HT1080 (cell line): ENCODE results near the gene BEX3. TPM values are rescaled to one million over a fixed set of nuclear protein-coding genes. Genes with fewer than 3 reads are reported as not detected.
"Not testable (repeated sequence)": the region's sequence is repeated elsewhere in the genome, so short reads cannot be mapped to it uniquely, and the experiment has no call there.

Experiments used
- DNase-seq: peaks from one replicate; pipeline ENCODE4 v3.0.0-alpha.2; 2015; ENCODE audit warnings: low read depth
- total RNA-seq: library from RNA; depleted of rRNA; stranded (reverse); fragments of >200 nt; shearing (Covaris generic); gene quantifications from 2 replicates; pipeline ENCODE4 v1.2.3, GENCODE V29; 2014

The BEX3 gene
- total RNA-seq, 1 experiment from 2014 or later, result 198 TPM

GRCh38 chrX:103378990-103379389 is 2.7 kb downstream of the BEX3 start:
- no peak for DNase-seq

- no peak for DNase-seq
Measured at GRCh38 chrX:103382877-103383276, 6.5 kb downstream of the BEX3 start.

- no peak for DNase-seq
Measured at GRCh38 chrX:103384672-103385071, 8.3 kb downstream of the BEX3 start.

GRCh38 chrX:103385283-103385830 is 9.0 kb downstream of the BEX3 start:
- DNase-seq, result not testable (repeated sequence)

- no peak for DNase-seq
Measured at GRCh38 chrX:103386332-103386731, 10.0 kb downstream of the BEX3 start.

GRCh38 chrX:103393487-103393886 is 17.1 kb downstream of the BEX3 start:
- DNase-seq, result no peak

GRCh38 chrX:103396186-103396585 is 19.8 kb downstream of the BEX3 start:
- DNase-seq, result peak; percentile 66

GRCh38 chrX:103396660-103397059 is 20.3 kb downstream of the BEX3 start:
- DNase-seq, result no peak

GRCh38 chrX:103397707-103398106 is 21.4 kb downstream of the BEX3 start:
- DNase-seq, result no peak

- peak; percentile 87 for DNase-seq
Measured at GRCh38 chrX:103398421-103398864, 22.1 kb downstream of the BEX3 start.

GRCh38 chrX:103399744-103400143 is 23.4 kb downstream of the BEX3 start:
- DNase-seq, result no peak

- DNase-seq, result no peak
Measured at GRCh38 chrX:103400931-103401330, 24.6 kb downstream of the BEX3 start.

GRCh38 chrX:103404231-103405008 is 28.1 kb downstream of the BEX3 start:
- peak; percentile 79 for DNase-seq

- no peak for DNase-seq
Measured at GRCh38 chrX:103405009-103405333, 28.6 kb downstream of the BEX3 start.

- no peak for DNase-seq
Measured at GRCh38 chrX:103406256-103406655, 29.9 kb downstream of the BEX3 start.

GRCh38 chrX:103407776-103408175 is 31.4 kb downstream of the BEX3 start:
- DNase-seq, result no peak

- DNase-seq, result not testable (repeated sequence)
Measured at GRCh38 chrX:103411721-103412120, 35.4 kb downstream of the BEX3 start.

GRCh38 chrX:103413705-103414387 is 37.5 kb downstream of the BEX3 start:
- DNase-seq, result no peak

GRCh38 chrX:103414561-103414960 is 38.2 kb downstream of the BEX3 start:
- DNase-seq, result no peak

- DNase-seq, result no peak
Measured at GRCh38 chrX:103415068-103415467, 38.7 kb downstream of the BEX3 start.

GRCh38 chrX:103415528-103415927 is 39.2 kb downstream of the BEX3 start:
- no peak for DNase-seq

GRCh38 chrX:103417370-103417769 is 41.0 kb downstream of the BEX3 start:
- no peak for DNase-seq

- no peak for DNase-seq
Measured at GRCh38 chrX:103417933-103418332, 41.6 kb downstream of the BEX3 start.
